ENCODE data around the gene DSCAM.

DNA sequence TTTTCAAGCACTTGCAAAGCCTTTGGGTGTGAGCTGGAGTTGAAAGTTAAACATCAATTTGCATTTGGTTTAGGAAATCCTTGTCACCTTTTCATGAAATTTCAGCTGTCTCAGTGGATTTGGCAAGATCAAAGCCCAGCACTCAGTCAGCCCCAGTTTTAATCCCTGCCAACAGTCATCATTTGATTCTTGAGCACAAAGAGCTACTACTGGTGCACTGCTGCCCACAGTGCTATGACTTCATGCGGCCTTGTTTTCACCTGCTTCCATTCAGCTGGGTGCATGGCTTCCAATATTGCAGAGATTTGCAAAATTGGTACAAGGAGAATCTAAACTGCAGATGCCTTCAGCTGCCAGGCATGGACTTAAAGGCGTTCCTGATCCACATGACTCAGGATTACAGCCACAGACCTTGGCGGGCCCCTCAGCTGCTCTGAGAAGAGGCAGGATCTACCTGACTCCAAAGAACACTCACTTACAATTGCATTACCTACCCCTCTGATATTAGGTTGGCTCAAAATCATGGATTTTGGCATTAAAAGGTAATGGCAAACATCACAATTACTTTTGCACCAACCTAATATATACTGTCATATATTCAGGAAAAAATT lies 259.1 kb downstream of the DSCAM start:
- TF ChIP-seq CTCF (IDR thresholded peaks at IDR 0.05 in 2 of 3, conservative IDR thresholded peaks at IDR 0.05 in 1 of 3; ENCODE audit: borderline replicate concordance in 1 of 3, insufficient read depth in 1 of 3, low read depth in 2 of 3, low read length in 2 of 3) = no peak
- no peak for TF ChIP-seq JUND (IDR thresholded peaks at IDR 0.05)
- TF ChIP-seq CEBPB (IDR thresholded peaks at IDR 0.05; ENCODE audit: low read depth) = no peak
- no peak for TF ChIP-seq SRF (IDR thresholded peaks at IDR 0.05; ENCODE audit: low read depth)
- no peak for TF ChIP-seq MAX (IDR thresholded peaks at IDR 0.05)
- no peak for TF ChIP-seq SIN3A (IDR thresholded peaks at IDR 0.05; ENCODE audit: low read depth)
- TF ChIP-seq EZH2 (IDR thresholded peaks at IDR 0.05) = no peak
- no peak for TF ChIP-seq POLR2A (IDR thresholded peaks at IDR 0.05; ENCODE audit: borderline replicate concordance, extremely low read depth, insufficient read depth, insufficient read length)
- no peak for TF ChIP-seq ATF3 (IDR thresholded peaks at IDR 0.05)
- no peak for TF ChIP-seq ZNF274 (IDR thresholded peaks at IDR 0.05; ENCODE audit: low read depth, low read length)
- TF ChIP-seq RAD21 (IDR thresholded peaks at IDR 0.05; ENCODE audit: low read depth) = no peak

Measured in HCT116 (cell line).